KMS-11 (cell line): ENCODE results near the gene BSG.
"Not testable (repeated sequence)": the region's sequence is repeated elsewhere in the genome, so short reads cannot be mapped to it uniquely, and the experiment has no call there.

Source experiments
- H2AFZ ChIP-seq: fragments of 200-600 bp; sonication (generic); 2 replicates; pipeline ENCODE4 v1.6.1; 2016; ENCODE audit warnings: antibody characterized with exemption, mixed run types, low read depth
- H3K27ac ChIP-seq: fragments of 200-600 bp; sonication (generic); 2 replicates; pipeline ENCODE4 v1.6.1; 2016; ENCODE audit warnings: mild to moderate bottlenecking, mixed run types
- H3K27me3 ChIP-seq: fragments of 200-600 bp; sonication (generic); 2 replicates; pipeline ENCODE4 v1.6.1; 2017; ENCODE audit warnings: mild to moderate bottlenecking, low read depth, mixed run types, moderate library complexity; ENCODE audit not compliant: insufficient read depth
- H3K36me3 ChIP-seq: fragments of 200-600 bp; sonication (generic); 2 replicates; pipeline ENCODE4 v1.6.1; 2017; ENCODE audit warnings: mild to moderate bottlenecking, mixed run types; ENCODE audit not compliant: insufficient read depth
- H3K4me1 ChIP-seq: fragments of 200-600 bp; sonication (generic); 2 replicates; pipeline ENCODE4 v1.6.1; 2016; ENCODE audit warnings: mild to moderate bottlenecking, low read depth, mixed run types; ENCODE audit not compliant: poor library complexity, severe bottlenecking
- H3K4me2 ChIP-seq: fragments of 200-600 bp; sonication (generic); 2 replicates; pipeline ENCODE4 v1.7.0; 2016; ENCODE audit warnings: mild to moderate bottlenecking, mixed run types
- H3K4me3 ChIP-seq: fragments of 200-600 bp; sonication (generic); IDR thresholded peaks from 2 replicates; pipeline ENCODE4 v1.6.1; 2017; ENCODE audit warnings: low read depth, low read length, mixed read lengths; ENCODE audit not compliant: insufficient read depth
- H3K79me2 ChIP-seq: fragments of 200-600 bp; sonication (generic); 2 replicates; pipeline ENCODE4 v1.6.1; 2016; ENCODE audit warnings: low read depth, mixed run types; ENCODE audit not compliant: insufficient read depth
- H3K9ac ChIP-seq: fragments of 200-600 bp; sonication (generic); 2 replicates; pipeline ENCODE4 v1.6.1; 2016; ENCODE audit warnings: mild to moderate bottlenecking, mixed run types
- H4K20me1 ChIP-seq: fragments of 200-600 bp; sonication (generic); 2 replicates; pipeline ENCODE4 v1.6.1; 2016; ENCODE audit warnings: mild to moderate bottlenecking, mixed run types; ENCODE audit not compliant: insufficient read depth
- TF ChIP-seq, protein P1 (sequence below): fragments of 200-600 bp; sonication (generic); conservative IDR thresholded peaks from 2 replicates; pipeline ENCODE4 v1.6.1; 2017; ENCODE audit warnings: low read depth, mild to moderate bottlenecking, antibody characterized with exemption, low read length, moderate library complexity, mixed read lengths

Gene BSG

DNA sequence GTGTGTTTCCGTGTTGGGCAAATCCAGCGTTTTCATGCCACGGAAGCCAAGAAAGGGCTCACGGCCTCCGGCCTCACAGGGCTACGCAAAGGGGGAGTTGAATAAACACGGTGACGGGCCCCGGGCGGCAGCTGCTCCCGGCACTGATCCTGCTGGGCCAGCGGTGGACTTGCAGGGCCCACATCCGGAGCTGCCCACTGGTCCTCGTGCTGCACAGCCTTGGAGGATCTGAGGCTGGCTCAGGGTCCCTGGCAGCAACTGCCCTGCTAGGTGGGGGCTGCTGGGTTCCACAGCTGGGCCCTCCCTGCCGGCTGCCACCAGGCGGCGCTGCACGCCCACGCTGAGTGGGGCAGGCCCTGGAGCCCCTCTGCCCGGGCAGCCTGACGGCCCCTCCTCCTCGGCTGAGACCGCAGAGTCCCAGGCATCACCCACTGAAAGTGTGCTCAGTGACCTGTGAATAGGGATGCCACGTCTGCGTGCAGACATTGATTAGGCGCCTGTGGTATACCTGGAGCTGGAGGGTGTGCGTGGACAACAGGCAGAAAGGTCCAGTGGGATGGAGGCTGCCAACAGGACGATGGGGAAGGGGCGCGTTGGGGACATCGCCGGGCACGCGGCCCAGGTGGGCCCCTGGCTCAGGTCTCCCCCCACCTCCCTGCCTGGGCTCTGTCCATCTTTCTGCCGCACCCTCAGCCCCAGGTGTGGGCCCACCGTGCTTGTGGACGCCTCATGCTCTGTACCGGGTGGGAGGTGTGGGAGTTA, 12.0 kb downstream of the BSG start:
- Histone ChIP-seq H3K79me2 (peaks cover under 1% of the 10 kb centered on the region; the same call in 1 of the 2 replicates), H3K4me1 (peaks cover 10% of the 10 kb centered on the region), H3K4me2 (no peak overlapping the region), H3K4me3 (no peak overlapping the region), H3K36me3 (no peaks in the 10 kb centered on the region), H2AFZ (no peak overlapping the region), H3K9ac (no peak overlapping the region), H4K20me1 (no peaks in the 10 kb centered on the region), H3K27ac (no peak overlapping the region), H3K27me3 (peaks cover 17% of the 10 kb centered on the region)
- TF ChIP-seq, protein P1, sequence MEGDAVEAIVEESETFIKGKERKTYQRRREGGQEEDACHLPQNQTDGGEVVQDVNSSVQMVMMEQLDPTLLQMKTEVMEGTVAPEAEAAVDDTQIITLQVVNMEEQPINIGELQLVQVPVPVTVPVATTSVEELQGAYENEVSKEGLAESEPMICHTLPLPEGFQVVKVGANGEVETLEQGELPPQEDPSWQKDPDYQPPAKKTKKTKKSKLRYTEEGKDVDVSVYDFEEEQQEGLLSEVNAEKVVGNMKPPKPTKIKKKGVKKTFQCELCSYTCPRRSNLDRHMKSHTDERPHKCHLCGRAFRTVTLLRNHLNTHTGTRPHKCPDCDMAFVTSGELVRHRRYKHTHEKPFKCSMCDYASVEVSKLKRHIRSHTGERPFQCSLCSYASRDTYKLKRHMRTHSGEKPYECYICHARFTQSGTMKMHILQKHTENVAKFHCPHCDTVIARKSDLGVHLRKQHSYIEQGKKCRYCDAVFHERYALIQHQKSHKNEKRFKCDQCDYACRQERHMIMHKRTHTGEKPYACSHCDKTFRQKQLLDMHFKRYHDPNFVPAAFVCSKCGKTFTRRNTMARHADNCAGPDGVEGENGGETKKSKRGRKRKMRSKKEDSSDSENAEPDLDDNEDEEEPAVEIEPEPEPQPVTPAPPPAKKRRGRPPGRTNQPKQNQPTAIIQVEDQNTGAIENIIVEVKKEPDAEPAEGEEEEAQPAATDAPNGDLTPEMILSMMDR: peak; percentile 67; the same call in 1 of the 2 replicates

DNA sequence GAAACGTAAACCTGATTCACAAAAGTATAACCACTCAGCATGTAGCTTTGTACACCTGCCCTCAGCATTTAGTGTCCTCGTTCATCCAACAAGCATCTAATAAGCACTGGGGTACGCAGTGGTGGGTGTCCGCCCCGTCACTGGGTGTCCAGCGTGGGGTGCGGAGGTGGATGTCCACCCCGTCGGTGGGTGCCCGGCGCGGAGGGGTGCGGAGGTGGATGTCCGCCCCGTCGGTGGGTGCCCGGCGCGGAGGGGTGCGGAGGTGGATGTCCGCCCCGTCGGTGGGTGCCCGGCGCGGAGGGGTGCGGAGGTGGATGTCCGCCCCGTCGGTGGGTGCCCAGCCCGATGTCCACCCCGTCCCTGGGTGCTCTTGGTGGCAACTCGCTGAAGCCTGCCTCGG, 12.8 kb downstream of the BSG start:
- not testable (repeated sequence) for H4K20me1 ChIP-seq, H3K9ac ChIP-seq, H3K27ac ChIP-seq, H3K4me3 ChIP-seq, H3K79me2 ChIP-seq, H2AFZ ChIP-seq, H3K36me3 ChIP-seq, H3K4me2 ChIP-seq
- Histone ChIP-seq H3K27me3 (peaks cover 17% of the 10 kb centered on the region), H3K4me1 (peaks cover 10% of the 10 kb centered on the region)

DNA sequence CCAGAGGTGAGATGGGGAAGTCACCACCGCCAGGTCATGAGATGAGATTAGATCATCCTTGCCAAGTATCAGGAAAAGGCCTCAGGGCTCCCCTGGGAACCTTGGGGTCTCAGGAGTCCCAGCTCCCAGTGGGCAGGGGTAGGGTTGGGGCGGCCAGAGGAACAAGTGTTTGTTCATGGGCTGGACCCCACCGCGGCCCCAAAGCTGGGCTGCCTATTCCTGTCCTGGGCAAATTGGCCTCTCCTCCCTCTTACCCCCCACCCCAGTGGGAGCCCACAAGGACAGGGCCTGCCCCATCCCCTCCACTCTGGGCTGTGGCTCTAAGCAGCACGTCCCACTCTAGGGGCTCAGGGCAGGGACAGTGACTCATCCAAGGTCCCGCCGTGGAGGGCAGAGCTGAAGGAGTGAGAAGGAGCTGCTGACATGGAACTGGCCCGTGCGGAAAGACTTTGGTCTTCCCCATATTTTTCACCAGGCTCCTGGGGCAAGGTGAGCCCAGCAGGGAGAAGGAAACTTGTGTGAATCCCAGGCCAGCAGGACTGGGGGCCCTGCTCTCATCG, 13.2 kb downstream of the BSG start:
- Histone ChIP-seq H4K20me1 (no peaks in the 10 kb centered on the region), H3K9ac (no peak overlapping the region), H2AFZ (no peak overlapping the region), H3K4me2 (no peak overlapping the region), H3K79me2 (no peaks in the 10 kb centered on the region), H3K4me3 (no peak overlapping the region), H3K4me1 (peaks cover 10% of the 10 kb centered on the region), H3K36me3 (no peaks in the 10 kb centered on the region), H3K27me3 (peaks cover 17% of the 10 kb centered on the region), H3K27ac (no peak overlapping the region)
- TF ChIP-seq, protein P1: no peak

DNA sequence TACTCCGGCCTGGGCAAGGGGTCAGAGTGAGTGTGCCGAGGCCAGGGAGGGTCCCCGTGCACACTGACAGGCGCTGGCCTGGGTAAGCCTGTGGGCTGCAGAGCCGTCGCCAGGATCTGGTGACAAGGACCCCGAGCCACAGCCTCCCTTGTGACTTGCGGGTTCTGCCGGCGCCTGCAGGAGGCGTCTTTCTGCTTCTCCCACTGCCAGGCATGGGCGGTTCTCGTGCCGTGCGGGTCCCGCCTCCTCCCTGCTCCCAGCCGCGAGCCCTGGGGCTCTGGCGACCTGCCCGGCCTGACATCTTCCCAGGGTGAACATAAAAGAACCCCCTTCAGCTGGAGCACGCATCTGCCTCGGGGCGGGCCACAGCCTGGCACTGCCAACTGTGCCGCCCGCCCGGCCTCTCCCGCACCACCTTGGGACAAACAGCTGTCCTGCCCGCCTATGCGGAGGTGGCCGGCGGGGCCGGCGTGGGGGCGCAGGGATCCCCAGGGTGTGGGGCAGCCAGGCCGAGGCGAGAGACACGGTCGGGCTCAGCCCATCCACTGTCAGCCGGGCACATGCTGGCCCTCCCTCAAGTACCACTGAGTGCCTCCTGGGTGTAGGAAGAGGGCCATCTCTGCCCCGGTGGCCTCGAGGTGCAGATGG, 15.8 kb downstream of the BSG start:
- Histone ChIP-seq H3K27me3 (peaks cover 41% of the 10 kb centered on the region), H3K4me2 (peak overlapping the region; percentile 42; the same call in 1 of the 2 replicates), H3K36me3 (no peaks in the 10 kb centered on the region), H3K4me3 (no peak overlapping the region), H3K4me1 (peaks cover 10% of the 10 kb centered on the region), H3K9ac (no peak overlapping the region), H3K27ac (no peak overlapping the region), H3K79me2 (no peaks in the 10 kb centered on the region), H4K20me1 (no peaks in the 10 kb centered on the region), H2AFZ (no peak overlapping the region)
- TF ChIP-seq, protein P1: peak; percentile 22; the same call in 1 of the 2 replicates
